Stimulated activated CD4-positive, alpha-beta T cell treated with anti-CD3 and anti-CD28 coated beads, Interleukin-2, amount 100 ng/mL, for 24 hours (primary cell): ENCODE measurements around the gene RAB11B.
"Not testable (repeated sequence)": the region's sequence is repeated elsewhere in the genome, so short reads cannot be mapped to it uniquely, and the experiment has no call there.

ENCODE experiments used
- DNase-seq, 2 donors: peaks; one replicate each; pipeline ENCODE4 v3.0.0-alpha.2; 2020

RAB11B gene

DNA sequence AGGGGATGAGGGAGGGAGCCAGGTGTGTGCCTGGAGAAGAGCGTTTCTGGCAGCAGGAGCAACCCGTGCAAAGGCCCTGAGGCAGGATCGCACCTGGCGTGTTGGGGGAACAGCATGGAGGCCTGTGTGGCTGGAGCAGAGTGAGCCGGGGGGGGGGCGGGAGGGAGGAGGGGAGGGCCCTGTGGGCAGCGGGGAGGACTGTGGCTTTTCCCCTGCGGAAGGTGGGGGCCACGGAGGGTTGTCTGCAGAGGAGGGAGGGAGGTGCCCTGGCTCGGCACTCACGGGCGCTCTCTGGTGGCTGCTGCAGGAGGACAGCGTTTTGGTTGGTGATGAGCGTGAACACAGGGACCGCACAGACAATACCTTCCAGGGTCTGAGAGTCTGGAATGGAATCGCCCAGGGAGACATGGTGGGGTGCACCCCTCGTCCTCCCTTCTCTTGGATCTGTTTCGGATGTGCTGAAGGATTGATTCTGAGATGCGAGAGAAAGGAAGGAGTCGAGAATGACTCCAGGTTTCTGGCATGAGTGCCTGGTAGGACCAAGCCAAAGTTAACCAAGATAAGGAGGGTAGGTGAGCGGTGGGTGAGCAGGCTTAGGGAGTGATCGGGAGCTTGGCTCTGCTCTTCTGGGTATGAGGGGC is 6.5 kb downstream of the RAB11B start:
- DNase-seq, result peak; percentile 76 to 78

DNA sequence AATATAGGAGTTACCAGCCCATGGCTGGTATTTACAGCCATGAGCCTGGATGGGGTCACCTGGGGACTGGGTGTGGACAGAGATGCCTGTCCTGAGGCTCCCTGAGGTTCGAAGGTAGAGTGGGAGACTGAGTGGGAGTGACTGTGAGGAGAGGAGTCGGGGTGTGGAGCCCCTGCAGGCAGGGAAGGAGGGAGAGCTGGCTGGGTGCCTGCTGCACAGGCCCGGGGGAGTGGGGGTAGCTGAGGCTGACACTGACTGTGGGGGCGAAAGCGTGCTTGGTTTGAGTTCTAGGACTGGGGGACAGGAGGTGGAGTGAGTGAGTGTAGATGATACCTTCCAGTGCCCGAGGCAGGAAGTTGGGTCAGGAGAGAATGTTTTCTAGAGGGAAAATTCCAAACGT is 7.1 kb downstream of the RAB11B start:
- no peak for DNase-seq

DNA sequence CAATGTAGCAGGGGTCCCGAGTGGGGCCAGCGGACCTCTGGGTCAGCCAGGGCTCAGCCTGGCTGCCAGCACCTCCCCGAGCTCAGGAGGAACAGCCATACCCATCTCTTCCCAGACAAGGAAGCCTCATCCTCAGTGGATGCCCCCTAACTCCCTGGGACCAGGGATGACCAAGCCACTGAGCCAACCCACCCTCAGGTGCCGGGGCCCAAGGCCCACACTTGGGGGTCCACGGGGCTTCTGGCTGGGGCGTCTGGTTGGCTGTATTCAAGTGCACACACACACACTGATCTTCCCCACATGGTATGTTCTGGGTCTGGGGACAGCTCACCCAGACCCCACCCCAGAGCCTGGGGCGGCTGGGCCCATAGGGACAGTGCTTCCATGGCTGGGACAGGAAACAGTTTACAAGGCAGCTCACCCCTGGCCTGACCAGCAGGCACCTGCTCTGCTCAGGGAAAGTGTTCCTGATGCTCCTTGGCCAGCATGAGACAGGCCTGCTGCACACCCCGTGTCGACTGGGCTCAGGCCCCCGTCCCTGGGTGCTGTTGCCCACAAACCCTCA is 7.7 kb downstream of the RAB11B start:
- no peak for DNase-seq

DNA sequence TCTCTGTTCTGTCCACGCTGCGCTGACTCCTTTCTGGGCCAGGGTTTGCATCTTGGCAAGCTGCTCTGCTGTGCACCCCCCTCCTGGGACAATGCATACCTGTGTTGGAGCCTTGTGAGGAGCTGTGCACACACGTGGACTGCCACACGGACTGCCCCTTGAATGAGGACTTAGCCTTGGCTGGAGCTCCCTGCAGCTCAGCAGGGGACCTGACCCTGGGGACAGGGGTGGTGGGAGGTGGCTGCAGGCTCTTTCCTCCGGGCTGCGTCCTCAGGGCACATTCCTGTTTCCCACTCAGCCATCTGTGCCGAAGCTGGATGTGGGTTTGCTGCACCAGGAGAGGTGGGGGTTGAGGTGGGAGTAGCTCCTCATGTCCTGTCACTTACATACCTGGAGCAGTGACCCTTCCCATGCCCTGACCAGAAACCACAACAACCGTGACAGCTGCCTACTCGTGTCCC is 8.2 kb downstream of the RAB11B start:
- DNase-seq, result no peak

DNA sequence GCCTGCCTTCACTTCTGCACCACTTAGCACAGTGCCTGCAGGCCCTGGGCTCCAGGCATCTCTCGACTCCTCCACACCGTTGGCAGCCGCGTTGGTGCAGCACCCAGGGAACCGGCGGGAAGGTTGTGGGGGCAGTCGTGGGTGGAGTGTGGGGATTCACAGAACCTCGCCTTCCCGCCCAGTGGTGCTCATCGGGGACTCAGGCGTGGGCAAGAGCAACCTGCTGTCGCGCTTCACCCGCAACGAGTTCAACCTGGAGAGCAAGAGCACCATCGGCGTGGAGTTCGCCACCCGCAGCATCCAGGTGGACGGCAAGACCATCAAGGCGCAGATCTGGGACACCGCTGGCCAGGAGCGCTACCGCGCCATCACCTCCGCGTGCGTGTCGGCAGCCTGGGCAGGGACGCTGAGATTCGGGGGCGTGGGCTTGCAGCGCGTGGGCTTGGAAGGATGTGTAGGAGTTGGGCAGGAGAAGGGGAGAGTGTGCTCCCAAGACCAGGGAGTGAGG is 9.6 kb downstream of the RAB11B start:
- no peak for DNase-seq

DNA sequence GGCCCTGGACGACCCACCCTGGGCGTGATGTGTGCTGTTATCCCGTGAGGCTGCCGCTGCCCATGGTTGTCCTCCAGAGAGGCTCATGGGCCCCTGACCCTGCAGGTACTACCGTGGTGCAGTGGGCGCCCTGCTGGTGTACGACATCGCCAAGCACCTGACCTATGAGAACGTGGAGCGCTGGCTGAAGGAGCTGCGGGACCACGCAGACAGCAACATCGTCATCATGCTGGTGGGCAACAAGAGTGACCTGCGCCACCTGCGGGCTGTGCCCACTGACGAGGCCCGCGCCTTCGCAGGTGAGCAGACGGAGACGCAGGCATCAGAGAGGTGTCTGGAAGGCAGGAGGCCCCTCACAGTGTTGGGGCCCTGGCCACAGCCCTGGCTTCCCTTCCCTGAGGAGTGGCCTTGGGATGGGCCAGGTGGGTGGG is 11.8 kb downstream of the RAB11B start:
- no peak for DNase-seq

DNA sequence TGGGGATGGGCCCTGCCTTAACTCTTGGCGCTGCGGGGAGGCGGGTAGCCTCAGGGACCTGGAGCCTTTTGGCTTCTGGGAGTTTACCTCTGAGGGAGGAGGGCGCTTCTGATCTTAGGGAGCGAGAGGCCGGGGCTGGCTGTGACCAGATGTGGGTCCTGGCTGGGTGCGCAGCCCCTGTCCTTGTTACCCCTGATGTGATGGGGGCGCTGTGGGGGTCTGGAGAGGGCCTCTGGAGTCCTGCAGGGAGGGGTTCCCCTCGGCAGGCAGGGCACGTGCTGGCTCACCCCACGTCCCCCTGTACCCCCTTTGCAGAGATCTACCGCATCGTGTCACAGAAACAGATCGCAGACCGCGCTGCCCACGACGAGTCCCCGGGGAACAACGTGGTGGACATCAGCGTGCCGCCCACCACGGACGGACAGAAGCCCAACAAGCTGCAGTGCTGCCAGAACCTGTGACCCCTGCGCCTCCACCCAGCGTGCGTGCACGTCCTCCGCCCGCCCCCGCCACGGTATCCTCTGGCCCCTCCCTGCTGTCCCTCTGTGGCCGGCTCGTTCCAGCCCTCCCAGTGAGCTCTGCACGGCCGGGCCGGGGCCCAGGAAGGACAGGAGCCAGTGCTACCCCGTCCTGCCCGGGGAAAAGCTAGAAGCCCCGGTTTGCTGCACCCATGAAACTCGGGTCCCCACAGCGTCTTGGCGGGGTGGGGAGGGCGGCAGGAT is 13.1 kb downstream of the RAB11B start:
- DNase-seq, result no peak

DNA sequence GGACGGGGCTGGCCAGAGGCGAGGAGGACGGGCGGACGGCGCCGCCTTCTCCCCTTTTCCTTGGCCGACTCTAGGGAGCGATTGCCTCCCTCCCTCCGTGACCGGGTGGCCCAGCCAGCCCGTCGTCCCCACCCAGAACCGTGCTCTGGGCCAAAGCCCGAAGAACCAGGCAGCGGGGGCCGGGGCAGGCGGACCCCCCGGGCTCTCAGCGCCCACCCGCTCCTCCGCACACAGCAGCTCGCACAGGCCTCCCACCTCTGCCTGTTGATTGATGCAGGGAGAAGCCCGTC is 13.6 kb downstream of the RAB11B start:
- no peak for DNase-seq

DNA sequence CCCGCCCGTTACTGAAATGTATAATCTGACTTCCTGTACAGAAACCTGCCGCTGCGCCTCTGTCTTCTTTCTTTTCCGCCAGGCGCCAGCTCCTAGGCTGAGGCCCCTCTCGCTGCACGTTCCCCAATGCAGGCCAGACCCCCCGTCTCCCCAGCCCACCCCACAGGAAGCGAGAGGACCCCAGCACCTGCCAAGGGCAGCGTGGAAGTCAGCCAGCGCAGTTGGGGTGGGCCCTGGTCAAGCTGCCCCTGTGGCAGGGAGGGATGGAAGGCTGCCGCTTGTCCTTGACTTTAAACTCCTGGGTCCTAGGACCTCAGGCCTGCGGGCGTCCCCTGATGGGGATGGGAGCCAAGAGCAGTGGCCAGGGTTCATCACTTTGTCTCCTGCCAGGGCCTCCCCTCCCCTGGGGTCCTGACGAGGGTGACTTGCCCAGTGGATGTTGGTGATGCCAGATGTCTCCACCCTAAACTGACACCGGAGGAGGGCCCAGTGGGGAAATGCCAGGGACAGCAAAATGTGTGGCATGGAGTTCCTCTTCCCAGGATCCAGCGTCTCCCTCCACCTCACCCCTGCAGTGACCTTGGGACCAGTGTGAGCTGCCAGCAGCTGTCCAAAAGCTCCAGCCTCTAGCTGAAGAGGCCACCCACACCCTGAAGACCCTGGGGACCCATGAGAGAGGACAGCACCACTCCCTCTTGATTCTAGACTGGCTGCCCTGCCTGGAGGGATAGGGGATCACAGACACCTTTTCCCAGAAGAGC is 14.4 kb downstream of the RAB11B start:
- DNase-seq, result no peak

DNA sequence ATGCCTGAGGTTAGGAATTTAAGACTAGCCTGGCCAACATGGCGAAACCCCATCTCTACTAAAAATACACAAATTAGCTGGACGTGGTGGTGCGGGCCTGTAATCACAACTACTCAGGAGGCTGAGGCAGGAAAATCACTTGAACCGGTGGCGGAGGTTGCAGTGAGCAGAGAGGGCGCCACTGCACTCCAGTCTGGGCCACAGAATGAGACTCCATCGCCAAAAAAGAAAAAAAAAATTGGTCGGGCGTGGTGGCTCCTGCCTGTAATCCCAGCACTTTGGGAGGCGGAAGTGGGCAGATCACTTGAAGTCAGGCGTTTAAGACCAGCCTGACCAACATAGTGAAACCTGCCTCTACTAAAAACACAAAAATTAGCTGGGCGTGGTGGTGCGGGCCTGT is 20.6 kb downstream of the RAB11B start:
- DNase-seq, result not testable (repeated sequence)

DNA sequence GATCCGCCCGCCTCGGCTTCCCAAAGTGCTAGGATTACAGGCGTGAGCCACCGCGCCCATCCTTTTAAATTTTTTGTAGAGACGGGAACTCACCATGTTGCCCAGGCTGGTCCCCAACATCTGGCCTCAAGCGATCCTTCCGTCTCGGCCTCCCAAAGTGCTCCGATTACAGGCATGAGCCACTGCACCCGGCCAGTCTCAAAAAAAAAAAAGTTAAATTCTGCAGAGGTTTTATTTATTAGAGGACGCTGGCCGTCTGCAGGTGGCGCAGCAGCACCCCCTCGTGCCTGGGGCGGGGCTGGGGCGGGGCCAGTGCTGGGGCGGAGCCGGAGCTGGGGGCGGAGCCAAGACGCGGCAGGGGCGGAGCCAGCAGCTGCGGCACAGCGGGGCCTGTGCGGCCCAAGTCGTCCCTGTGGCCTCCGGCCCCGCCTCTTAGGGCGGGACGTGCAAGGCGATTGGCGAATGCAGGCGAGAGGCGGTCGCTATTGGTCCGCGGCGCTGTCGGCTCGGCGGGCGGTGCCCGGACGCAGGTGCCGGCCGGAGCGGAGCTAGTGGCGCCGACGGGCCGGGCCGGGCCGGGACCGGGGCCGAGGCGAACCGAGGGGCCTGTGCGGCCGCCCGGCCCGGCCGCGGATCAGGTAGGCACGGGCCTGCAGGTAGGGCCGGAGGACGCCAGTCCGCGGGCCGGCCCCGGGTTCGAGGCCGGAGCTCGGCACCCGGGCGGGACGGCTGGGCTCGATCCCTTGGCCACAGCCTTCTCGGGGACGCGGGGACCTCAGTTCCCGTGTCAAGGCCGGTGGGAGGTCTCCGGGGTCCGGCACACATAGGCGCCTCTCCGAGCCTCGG is 22.8 kb downstream of the RAB11B start, which contains the start of gene MARCHF2:
Gene MARCHF2, plus strand, starts transcription at position 523 of the 846 bp plus-strand sequence. CDS start 8,536 bp downstream, outside the sequence.
- peak; percentile 94 to 96 for DNase-seq

DNA sequence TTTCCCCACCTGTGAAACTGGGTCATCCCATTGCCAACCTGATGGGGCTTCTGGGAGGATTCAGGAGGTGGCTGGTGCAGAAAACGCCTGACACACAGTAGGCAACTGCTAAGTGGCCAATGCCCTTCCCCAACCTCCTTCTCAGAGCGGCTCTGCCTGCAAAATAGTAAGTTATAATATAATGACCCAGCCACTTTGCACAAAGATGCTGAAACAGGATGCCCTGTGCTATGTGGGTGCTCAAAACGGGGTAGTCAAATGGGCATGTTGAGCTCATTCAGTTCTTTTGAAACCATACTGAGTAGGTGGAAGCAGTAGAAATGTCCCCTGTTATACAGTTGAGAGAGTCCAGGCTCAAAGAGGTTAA is 23.5 kb downstream of the RAB11B start:
- no peak for DNase-seq

DNA sequence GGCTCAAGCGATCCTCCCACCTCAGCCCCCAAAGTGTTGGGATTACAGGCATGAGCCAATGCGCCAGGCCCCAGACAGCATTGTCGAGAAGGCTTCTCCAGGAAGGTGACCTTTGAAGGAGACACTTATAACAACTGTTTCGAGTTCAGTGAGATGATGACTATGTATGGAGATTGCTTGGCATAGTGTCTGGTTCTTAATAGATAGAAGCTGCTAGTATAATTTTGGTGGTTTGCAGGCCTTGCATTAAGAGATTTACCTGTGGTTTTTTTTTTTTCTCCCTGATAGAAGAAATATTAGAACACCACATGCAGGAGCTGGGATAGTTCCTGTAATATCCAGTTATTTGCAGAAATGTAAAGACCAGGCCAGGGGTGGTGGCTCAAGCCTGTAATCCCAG is 26.6 kb downstream of the RAB11B start:
- no peak for DNase-seq

DNA sequence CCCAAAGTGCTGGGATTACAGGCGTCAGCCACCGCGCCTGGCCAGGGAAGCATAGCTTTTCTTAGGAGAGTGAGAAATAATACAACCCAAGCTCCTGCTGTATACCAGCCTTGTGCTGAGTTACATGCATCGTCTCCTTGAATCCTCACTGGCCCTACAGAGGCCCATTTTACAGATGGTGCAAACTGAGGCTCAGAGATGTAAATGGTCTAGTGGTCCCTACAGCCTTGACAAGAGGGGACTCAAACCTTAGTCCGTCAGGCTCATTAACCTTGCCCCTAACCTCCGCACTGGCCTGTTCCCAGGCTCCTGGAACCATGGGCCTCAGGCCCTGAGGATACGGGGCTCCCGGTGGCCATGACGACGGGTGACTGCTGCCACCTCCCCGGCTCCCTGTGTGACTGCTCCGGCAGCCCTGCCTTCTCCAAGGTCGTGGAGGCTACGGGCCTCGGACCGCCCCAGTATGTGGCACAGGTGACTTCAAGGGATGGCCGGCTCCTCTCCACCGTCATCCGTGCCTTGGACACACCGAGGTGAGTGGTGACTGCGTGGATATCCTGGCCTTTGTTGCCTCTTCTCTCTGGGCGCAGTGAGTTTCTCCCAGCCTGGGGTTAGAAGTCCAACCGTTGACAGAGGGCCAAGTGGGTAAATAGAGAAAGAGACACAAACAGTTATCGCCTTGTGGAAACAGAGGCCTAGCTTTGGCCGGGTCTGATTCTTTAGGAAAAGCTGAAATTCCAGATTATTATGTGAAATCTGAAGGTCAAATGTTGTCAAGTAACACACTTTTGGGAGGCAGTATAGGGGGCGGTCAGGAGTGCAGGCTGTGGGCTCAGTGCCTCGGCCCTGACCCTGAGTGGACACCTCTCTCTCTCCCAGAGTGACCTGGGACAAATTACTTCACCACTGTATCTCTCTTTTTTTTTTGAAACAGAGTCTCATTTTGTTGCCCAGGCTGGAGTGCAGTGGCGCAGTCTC is 31.6 kb downstream of the RAB11B start:
- DNase-seq, result no peak

DNA sequence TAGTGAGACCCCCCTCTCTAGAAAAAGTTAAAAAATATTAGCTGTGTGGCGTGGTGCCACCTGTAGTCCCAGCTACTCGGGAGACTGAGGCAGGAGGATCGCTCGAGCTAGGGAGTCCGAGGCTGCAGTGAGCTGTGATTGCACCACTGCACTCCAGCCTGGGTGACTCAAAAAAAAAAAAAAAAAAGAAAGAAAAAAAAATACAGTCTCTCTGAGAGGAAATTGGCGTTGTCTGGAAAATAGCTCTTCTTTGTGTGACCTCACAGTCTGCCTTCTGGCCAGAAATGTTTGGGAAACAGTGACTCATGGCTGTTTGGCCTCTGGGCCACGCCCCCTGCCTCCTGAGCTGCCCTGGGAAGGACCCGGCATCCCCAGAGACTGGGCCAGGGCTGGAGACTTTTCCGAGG is 33.7 kb downstream of the RAB11B start:
- DNase-seq, result no peak

DNA sequence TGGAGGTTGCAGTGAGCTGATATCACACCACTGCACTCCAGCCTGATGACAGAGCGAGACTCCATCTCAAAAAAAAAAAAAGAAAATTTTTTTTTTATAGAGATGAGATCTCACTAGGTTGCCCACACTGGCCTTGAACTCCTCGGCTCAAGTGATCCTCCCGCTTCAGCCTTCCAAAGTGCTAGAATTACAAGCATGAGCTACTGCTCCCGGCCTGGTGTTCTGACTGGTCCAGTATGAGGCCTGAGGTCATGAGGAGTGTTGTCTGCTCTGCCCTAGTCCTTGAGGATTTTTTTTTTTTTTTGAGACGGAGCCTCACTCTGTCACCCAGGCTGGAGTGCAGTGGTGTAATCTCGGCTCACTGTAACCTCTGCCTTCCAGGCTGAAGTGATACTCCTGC is 35.2 kb downstream of the RAB11B start:
- not testable (repeated sequence) for DNase-seq

DNA sequence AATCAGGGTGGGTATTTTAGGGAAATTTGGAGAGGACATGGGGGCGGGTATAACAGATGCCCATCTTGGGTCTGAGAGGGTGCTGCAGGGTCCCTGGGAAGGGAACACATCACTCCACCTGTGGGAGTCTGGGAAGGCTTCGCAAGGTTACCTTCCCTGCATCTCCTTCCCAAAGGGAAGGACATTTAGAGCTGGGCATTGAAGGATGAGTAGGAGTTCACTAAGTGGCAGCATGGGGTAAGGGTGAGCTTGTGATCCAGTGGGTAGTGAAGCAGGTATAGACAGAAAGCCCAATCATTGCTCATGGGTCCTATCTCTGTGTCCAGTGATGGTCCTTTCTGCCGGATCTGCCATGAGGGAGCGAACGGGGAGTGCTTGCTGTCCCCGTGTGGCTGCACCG is 36.1 kb downstream of the RAB11B start:
- no peak for DNase-seq

DNA sequence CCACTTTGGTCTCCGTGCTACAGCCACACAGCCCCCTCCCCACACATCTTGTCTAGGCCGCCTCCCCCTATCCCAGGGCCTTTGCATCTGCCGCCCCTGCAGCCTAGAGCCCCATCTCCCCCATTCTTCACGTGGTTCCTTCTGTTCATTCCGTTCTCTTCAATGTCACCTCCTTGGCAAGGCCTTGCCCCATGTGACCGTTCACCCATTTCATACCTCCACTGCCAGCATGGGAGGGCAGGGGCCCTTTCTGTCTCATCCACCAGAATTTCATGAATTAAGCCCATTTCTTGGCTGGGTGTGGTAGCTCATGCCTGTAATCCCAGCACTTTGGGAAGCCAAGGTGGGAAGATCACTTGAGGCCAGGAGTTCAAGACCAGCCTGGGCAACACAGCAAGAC is 38.9 kb downstream of the RAB11B start:
- no peak for DNase-seq

DNA sequence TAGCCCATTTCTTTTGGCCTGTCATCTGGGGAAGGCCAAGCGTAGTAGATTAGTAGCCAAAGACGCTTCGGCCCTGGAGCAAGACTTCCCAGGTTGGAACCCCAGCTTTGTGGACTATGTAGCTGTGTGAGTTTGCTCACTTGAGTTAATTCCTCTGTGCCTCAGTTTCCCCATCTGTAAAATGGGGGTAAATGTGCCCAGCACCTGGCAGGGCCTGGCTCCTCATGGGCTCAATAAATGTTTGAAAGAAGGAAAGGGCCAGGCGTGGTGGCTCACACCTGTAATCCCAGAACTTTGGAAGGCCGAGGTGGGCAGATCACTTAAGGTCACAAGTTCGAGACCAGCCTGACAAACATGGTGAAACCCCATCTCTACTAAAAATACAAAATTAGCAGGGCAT is 39.7 kb downstream of the RAB11B start:
- no peak for DNase-seq

DNA sequence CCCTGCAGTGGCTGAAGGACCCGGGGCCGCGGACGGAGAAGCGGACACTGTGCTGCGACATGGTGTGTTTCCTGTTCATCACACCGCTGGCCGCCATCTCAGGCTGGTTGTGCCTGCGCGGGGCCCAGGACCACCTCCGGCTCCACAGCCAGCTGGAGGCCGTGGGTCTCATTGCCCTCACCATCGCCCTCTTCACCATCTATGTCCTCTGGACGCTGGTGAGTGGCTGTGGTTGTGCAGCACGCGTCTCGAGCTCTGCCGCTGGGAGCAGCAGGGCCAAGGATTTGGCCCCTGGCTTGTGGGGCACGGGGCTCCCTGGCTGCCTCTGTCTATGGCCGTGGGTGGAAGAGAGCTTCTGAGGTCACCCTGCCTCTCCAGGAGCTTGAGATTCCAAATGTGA is 40.5 kb downstream of the RAB11B start:
- DNase-seq, result no peak

DNA sequence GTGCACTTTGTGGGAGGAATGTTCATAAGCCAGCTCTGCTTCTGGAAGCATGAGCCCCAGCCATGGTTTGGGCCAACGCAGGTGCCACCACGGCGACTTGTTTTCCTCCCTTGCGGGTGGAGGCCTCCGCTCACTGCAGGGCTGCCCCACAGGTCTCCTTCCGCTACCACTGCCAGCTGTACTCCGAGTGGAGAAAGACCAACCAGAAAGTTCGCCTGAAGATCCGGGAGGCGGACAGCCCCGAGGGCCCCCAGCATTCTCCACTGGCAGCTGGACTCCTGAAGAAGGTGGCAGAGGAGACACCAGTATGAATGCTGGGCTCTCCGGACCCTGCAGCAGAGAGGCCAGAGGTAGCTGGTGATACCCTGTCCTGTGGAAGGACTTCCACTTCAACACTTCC is 48.1 kb downstream of the RAB11B start:
- DNase-seq, result no peak
